GM23338 (cell line): ENCODE results near the gene DNAAF5. TPM values are rescaled to one million over a fixed set of nuclear protein-coding genes. Genes with fewer than 3 reads are reported as not detected.

Experiments used
- ATAC-seq: fragments of 200-7000 bp; cut with Tn5 transposase; 3 replicates; pipeline ENCODE4 v1.9.1; 2020
- DNase-seq: peaks from one replicate; pipeline ENCODE4 v3.0.0-alpha.2; 2015; ENCODE audit warnings: low spot score
- H2AFZ ChIP-seq: fragments of 200-600 bp; sonication (generic); 2 replicates; pipeline ENCODE4 v1.8.0; 2016; ENCODE audit warnings: antibody characterized with exemption, mild to moderate bottlenecking, moderate library complexity
- H3F3A ChIP-seq: fragments of 200-600 bp; sonication (generic); replicated peaks from 2 replicates; pipeline ENCODE4 v1.8.0; 2017; ENCODE audit warnings: antibody characterized with exemption, mixed run types, low read depth
- H3K27ac ChIP-seq: fragments of 200-600 bp; sonication (generic); 2 replicates; pipeline ENCODE4 v1.6.1; 2016; ENCODE audit warnings: low read depth
- H3K27me3 ChIP-seq: fragments of 200-600 bp; sonication (generic); 2 replicates; pipeline ENCODE4 v1.8.0; 2016; ENCODE audit warnings: mild to moderate bottlenecking, mixed run types, moderate library complexity; ENCODE audit not compliant: insufficient read depth
- H3K36me3 ChIP-seq: fragments of 200-600 bp; sonication (generic); 2 replicates; pipeline ENCODE4 v1.8.0; 2016; ENCODE audit warnings: mild to moderate bottlenecking; ENCODE audit not compliant: insufficient read depth
- H3K4me1 ChIP-seq: fragments of 200-600 bp; sonication (generic); 2 replicates; pipeline ENCODE4 v1.8.0; 2016; ENCODE audit warnings: mild to moderate bottlenecking, moderate library complexity; ENCODE audit not compliant: insufficient read depth
- H3K4me2 ChIP-seq: fragments of 200-600 bp; sonication (generic); 2 replicates; pipeline ENCODE4 v1.7.1; 2017; ENCODE audit warnings: mixed run types
- H3K4me3 ChIP-seq: fragments of 200-600 bp; sonication (generic); 2 replicates; pipeline ENCODE4 v1.6.1; 2016; ENCODE audit warnings: mixed run types
- H3K79me2 ChIP-seq: fragments of 200-600 bp; sonication (generic); replicated peaks from 2 replicates; pipeline ENCODE4 v1.8.0; 2017; ENCODE audit warnings: mild to moderate bottlenecking; ENCODE audit not compliant: insufficient read depth
- H3K9me2 ChIP-seq: fragments of 200-600 bp; sonication (generic); 2 replicates; pipeline ENCODE4 v1.8.0; 2017; ENCODE audit not compliant: insufficient read depth
- H4K20me1 ChIP-seq: fragments of 200-600 bp; sonication (generic); replicated peaks from 2 replicates; pipeline ENCODE4 v1.8.0; 2017; ENCODE audit warnings: mild to moderate bottlenecking; ENCODE audit not compliant: insufficient read depth
- H3K27ac Mint-ChIP-seq: 2 replicates; pipeline ENCODE4 v1.8.0; 2020; ENCODE audit warnings: inconsistent platforms, mild to moderate bottlenecking, moderate library complexity, mixed read lengths
- H3K27me3 Mint-ChIP-seq: 3 replicates; pipeline ENCODE4 v1.8.0; 2022; ENCODE audit warnings: low read depth, mild to moderate bottlenecking, moderate library complexity, mixed read lengths, inconsistent platforms; ENCODE audit not compliant: insufficient read depth, poor library complexity
- H3K36me3 Mint-ChIP-seq: 3 replicates; pipeline ENCODE4 v1.8.0; 2021; ENCODE audit warnings: low read depth, mild to moderate bottlenecking, inconsistent platforms, moderate library complexity, mixed read lengths
- H3K4me1 Mint-ChIP-seq: 3 replicates; pipeline ENCODE4 v1.8.0; 2020; ENCODE audit warnings: mild to moderate bottlenecking, inconsistent platforms, mixed read lengths
- H3K4me3 Mint-ChIP-seq: 3 replicates; pipeline ENCODE4 v1.8.0; 2021; ENCODE audit warnings: moderate library complexity, mild to moderate bottlenecking, inconsistent platforms, mixed read lengths
- H3K9me3 Mint-ChIP-seq: 3 replicates; pipeline ENCODE4 v1.8.0; 2020; ENCODE audit warnings: moderate library complexity, mild to moderate bottlenecking, inconsistent platforms, mixed read lengths
- ZNF462 ChIP-seq: fragments of 250-450 bp; sonication (Bioruptor Pico); IDR thresholded peaks from 2 replicates; pipeline ENCODE4 v1.5.0; 2020; ENCODE audit warnings: mild to moderate bottlenecking, moderate library complexity
- polyA plus RNA-seq: library from polyadenylated mRNA; unstranded; fragments of >200 nt; fragmentation: Nextera tagmentation; extraction: Ambion mirVana; gene quantifications from 2 replicates; pipeline ENCODE4 v1.2.1, GENCODE V29; 2016
- total RNA-seq: library from RNA; depleted of rRNA; stranded (reverse); fragments of >200 nt; shearing (Covaris generic); gene quantifications from 2 replicates; pipeline ENCODE4 v1.2.3, GENCODE V29; 2014
- TF ChIP-seq, protein P1 (sequence below), 2 experiments: fragments of 200-600 bp in 1 of 2; sonication (generic) in 1 of 2; conservative IDR thresholded peaks; 2 replicates each; pipeline versions ENCODE4 v1.5.1 to v1.6.1; 2016 to 2017; ENCODE audit warnings: antibody characterized with exemption in 2 of 2, low read depth in 2 of 2, mild to moderate bottlenecking in 2 of 2, moderate library complexity in 1 of 2
- TF ChIP-seq, protein P2 (sequence below): IDR thresholded peaks from 2 replicates; pipeline ENCODE4 v1.6.1; 2016; ENCODE audit warnings: antibody characterized with exemption

Gene DNAAF5
- total and polyA plus RNA-seq, 2 experiments from 2014 or later = 20.4 to 86.7 TPM

GRCh38 chr7:820341-820740 is 93.8 kb downstream of the DNAAF5 start (continued):
- TF ChIP-seq, protein P1, sequence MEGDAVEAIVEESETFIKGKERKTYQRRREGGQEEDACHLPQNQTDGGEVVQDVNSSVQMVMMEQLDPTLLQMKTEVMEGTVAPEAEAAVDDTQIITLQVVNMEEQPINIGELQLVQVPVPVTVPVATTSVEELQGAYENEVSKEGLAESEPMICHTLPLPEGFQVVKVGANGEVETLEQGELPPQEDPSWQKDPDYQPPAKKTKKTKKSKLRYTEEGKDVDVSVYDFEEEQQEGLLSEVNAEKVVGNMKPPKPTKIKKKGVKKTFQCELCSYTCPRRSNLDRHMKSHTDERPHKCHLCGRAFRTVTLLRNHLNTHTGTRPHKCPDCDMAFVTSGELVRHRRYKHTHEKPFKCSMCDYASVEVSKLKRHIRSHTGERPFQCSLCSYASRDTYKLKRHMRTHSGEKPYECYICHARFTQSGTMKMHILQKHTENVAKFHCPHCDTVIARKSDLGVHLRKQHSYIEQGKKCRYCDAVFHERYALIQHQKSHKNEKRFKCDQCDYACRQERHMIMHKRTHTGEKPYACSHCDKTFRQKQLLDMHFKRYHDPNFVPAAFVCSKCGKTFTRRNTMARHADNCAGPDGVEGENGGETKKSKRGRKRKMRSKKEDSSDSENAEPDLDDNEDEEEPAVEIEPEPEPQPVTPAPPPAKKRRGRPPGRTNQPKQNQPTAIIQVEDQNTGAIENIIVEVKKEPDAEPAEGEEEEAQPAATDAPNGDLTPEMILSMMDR (conservative IDR thresholded peaks at IDR 0.05; ENCODE audit: low read depth in 2 of 2) = no peak
- TF ChIP-seq, protein P2, sequence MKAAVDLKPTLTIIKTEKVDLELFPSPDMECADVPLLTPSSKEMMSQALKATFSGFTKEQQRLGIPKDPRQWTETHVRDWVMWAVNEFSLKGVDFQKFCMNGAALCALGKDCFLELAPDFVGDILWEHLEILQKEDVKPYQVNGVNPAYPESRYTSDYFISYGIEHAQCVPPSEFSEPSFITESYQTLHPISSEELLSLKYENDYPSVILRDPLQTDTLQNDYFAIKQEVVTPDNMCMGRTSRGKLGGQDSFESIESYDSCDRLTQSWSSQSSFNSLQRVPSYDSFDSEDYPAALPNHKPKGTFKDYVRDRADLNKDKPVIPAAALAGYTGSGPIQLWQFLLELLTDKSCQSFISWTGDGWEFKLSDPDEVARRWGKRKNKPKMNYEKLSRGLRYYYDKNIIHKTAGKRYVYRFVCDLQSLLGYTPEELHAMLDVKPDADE = no peak

DNA sequence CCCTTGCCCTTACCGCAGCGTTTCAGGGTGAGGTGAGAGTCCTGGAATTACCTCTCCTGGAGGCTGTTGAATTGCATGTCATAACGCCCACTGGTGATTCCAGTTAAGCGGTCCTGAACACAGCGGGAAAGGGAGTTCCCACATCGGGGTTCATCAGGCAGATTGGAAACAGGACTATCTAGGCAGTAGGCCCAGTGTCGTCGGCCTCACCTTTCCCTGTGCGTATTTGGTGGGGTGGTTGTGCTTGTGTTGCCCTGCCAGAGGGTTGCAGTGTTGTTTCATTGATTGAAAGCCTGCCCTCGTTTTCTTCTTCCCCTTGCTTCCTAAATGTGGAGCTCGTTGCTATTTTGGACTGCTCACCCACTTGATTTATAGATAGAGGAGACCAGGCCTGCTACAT is 95.2 kb downstream of the DNAAF5 start:
- peaks cover 66% of the 10 kb centered on the region for H3K4me1 Mint-ChIP-seq
- ATAC-seq = no peak
- TF ChIP-seq, protein P1 (conservative IDR thresholded peaks at IDR 0.05; ENCODE audit: low read depth in 2 of 2) = peak in 1 of 2 experiments; percentile 25; a peak in 1 of 4 replicates
- no peak for TF ChIP-seq ZNF462

More for the DNA sequence above, 95.2 kb downstream of the DNAAF5 start:
- Mint-ChIP-seq H3K27ac (peak overlapping the region; percentile 26; the same call in 1 of the 2 replicates), H3K9me3 (no peaks in the 10 kb centered on the region; the same call in 2 of the 3 replicates), H3K27me3 (peaks cover 14% of the 10 kb centered on the region), H3K4me3 (no peak overlapping the region), H3K36me3 (peaks cover 29% of the 10 kb centered on the region)
- H3K36me3 ChIP-seq = no peaks in the 10 kb centered on the region
- H2AFZ ChIP-seq = no peak overlapping the region
- H3K9me2 ChIP-seq = no peaks in the 10 kb centered on the region
- DNase-seq = no peak
- peaks cover 98% of the 10 kb centered on the region for H3K79me2 ChIP-seq
- no peak overlapping the region for H3K4me2 ChIP-seq
- peaks cover 30% of the 10 kb centered on the region for H3K4me1 ChIP-seq
- H3F3A ChIP-seq = peaks cover 10% of the 10 kb centered on the region; the same call in 1 of the 2 replicates
- H3K27me3 ChIP-seq = no peaks in the 10 kb centered on the region
- 0 out of 2 replicates have a peak overlapping the region, but pooled peaks have one; percentile 7 for H3K27ac ChIP-seq
- H3K4me3 ChIP-seq = no peak overlapping the region
- peaks cover 60% of the 10 kb centered on the region for H4K20me1 ChIP-seq
